ENCODE results near the gene SLC22A3.

SLC22A3 gene

GRCh38 chr6:160375561-160375949 is 27.4 kb downstream of the SLC22A3 start:
- TF ChIP-seq, protein P1, sequence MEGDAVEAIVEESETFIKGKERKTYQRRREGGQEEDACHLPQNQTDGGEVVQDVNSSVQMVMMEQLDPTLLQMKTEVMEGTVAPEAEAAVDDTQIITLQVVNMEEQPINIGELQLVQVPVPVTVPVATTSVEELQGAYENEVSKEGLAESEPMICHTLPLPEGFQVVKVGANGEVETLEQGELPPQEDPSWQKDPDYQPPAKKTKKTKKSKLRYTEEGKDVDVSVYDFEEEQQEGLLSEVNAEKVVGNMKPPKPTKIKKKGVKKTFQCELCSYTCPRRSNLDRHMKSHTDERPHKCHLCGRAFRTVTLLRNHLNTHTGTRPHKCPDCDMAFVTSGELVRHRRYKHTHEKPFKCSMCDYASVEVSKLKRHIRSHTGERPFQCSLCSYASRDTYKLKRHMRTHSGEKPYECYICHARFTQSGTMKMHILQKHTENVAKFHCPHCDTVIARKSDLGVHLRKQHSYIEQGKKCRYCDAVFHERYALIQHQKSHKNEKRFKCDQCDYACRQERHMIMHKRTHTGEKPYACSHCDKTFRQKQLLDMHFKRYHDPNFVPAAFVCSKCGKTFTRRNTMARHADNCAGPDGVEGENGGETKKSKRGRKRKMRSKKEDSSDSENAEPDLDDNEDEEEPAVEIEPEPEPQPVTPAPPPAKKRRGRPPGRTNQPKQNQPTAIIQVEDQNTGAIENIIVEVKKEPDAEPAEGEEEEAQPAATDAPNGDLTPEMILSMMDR (IDR thresholded peaks at IDR 0.05; ENCODE audit: control extremely low read depth, extremely low read depth, low read depth, missing control alignments): no peak
- ChIA-PET POLR2A (no interaction called here), CTCF (no interaction called here)
- DNase-seq (ENCODE audit: extremely low spot score): no peak

- TF ChIP-seq, protein P1 (IDR thresholded peaks at IDR 0.05; ENCODE audit: control extremely low read depth, extremely low read depth, low read depth, missing control alignments): no peak
- ChIA-PET CTCF (interaction anchor here (0.9 to 1.3 kb wide), 2 partner anchors 29 to 238 kb away, joined by 3 read pairs; no protein-coding TSS in a partner anchor), POLR2A (no interaction called here)
- no peak for DNase-seq (ENCODE audit: extremely low spot score)
Measured at GRCh38 chr6:160376445-160376844, 28.3 kb downstream of the SLC22A3 start.

GRCh38 chr6:160378218-160378617 is 30.0 kb downstream of the SLC22A3 start:
- ChIA-PET POLR2A (no interaction called here), CTCF (interaction anchor here (1.2 kb wide), 1 partner anchor 77 kb away, joined by 3 read pairs; no protein-coding TSS in a partner anchor)
- TF ChIP-seq, protein P1 (IDR thresholded peaks at IDR 0.05; ENCODE audit: control extremely low read depth, extremely low read depth, low read depth, missing control alignments): no peak
- no peak for DNase-seq (ENCODE audit: extremely low spot score)

DNA sequence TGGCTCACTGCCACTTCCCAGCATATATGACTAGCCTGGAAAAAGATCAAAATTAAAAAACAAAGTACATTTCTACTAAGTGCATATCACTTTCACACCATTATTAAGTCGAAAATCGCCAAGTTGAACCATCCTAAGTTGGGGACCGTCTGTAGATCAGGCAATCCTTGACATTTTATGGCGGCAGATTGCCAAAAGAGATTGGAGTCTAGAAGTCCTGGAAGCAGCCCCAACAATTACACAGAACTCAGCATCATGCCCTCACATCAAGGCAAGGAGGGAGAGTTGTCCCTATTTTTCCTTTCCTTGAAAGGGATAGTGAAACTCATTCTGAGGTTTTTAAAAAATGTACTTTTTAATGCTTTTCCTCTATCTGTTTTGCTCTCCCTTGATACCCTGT is 30.7 kb downstream of the SLC22A3 start:
- DNase-seq (ENCODE audit: extremely low spot score): no peak
- CTCF ChIA-PET: interaction anchor here (1.2 kb wide), 1 partner anchor 76 kb away, joined by 3 read pairs; no protein-coding TSS in a partner anchor
- POLR2A ChIA-PET: no interaction called here
- TF ChIP-seq, protein P1 (IDR thresholded peaks at IDR 0.05; ENCODE audit: control extremely low read depth, extremely low read depth, low read depth, missing control alignments): no peak

- no peak for DNase-seq (ENCODE audit: extremely low spot score)
- ChIA-PET CTCF (no interaction called here), POLR2A (no interaction called here)
- TF ChIP-seq, protein P1 (IDR thresholded peaks at IDR 0.05; ENCODE audit: control extremely low read depth, extremely low read depth, low read depth, missing control alignments): no peak
Measured at GRCh38 chr6:160379466-160379865, 31.3 kb downstream of the SLC22A3 start.

DNA sequence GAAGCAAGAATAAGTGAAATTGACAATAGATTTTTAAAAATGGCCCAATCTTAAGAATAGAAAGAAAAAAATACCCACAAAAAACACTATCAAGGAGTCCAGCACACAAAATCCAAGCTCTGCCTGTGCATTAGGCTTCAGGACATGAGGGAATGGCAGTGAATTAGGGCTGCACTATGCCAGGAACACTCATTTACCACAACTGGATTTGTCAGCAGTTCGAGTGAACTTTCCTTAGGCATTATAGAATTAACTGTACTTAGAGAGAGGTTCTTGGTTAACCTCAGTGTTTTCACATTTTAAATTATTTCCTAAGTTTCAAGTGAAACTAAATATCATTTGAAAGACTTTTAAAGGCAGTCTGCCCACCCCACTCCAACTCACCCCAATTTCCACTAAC is 34.8 kb downstream of the SLC22A3 start:
- TF ChIP-seq, protein P1 (IDR thresholded peaks at IDR 0.05; ENCODE audit: control extremely low read depth, extremely low read depth, low read depth, missing control alignments): no peak
- ChIA-PET CTCF (interaction anchor here (1.0 kb wide), 1 partner anchor 12 kb away, joined by 3 read pairs; no protein-coding TSS in a partner anchor), POLR2A (no interaction called here)
- no peak for DNase-seq (ENCODE audit: extremely low spot score)

Measured in GM10248 (cell line).